HG02943 (cell line): Measurements from ENCODE around the gene CCL4L2.
"Not testable (repeated sequence)": the region's sequence is repeated elsewhere in the genome, so short reads cannot be mapped to it uniquely, and the experiment has no call there.

Experiments used
- ATAC-seq: cut with Tn5 transposase; IDR thresholded peaks from one replicate; pipeline ENCODE4 v1.9.1; 2021; ENCODE audit warnings: mild to moderate bottlenecking, low read depth, moderate library complexity; ENCODE audit not compliant: unreplicated experiment

CCL4L2 gene

GRCh38 chr17:36219556-36219955 lies 8.7 kb downstream of the CCL4L2 start:
- not testable (repeated sequence) for ATAC-seq

- not testable (repeated sequence) for ATAC-seq
Observed at GRCh38 chr17:36220737-36221580, 10.1 kb downstream of the CCL4L2 start.

- not testable (repeated sequence) for ATAC-seq
Observed at GRCh38 chr17:36221581-36222100, 10.8 kb downstream of the CCL4L2 start.

GRCh38 chr17:36222967-36223366 lies 12.1 kb downstream of the CCL4L2 start:
- not testable (repeated sequence) for ATAC-seq

- not testable (repeated sequence) for ATAC-seq
Observed at GRCh38 chr17:36229644-36230043, 18.8 kb downstream of the CCL4L2 start.

GRCh38 chr17:36242046-36242445 lies 31.2 kb downstream of the CCL4L2 start:
- ATAC-seq, result not testable (repeated sequence)
